Posterior cingulate gyrus (tissue), 11 donors: Measurements from ENCODE around the gene TMEM198.

Source experiments
- DNase-seq, 10 donors: peaks; one replicate each; pipeline versions ENCODE4 v3.0.0 to v3.0.0-alpha.2; 2020 to 2021; ENCODE audit warnings: mixed read lengths in 3 of 10
- intact Hi-C: fragments of 100-400 bp; cut with DNase I; formaldehyde crosslinking; loops from one replicate; pipeline ENCODE4 v1.15.1; 2023

Gene TMEM198

DNA sequence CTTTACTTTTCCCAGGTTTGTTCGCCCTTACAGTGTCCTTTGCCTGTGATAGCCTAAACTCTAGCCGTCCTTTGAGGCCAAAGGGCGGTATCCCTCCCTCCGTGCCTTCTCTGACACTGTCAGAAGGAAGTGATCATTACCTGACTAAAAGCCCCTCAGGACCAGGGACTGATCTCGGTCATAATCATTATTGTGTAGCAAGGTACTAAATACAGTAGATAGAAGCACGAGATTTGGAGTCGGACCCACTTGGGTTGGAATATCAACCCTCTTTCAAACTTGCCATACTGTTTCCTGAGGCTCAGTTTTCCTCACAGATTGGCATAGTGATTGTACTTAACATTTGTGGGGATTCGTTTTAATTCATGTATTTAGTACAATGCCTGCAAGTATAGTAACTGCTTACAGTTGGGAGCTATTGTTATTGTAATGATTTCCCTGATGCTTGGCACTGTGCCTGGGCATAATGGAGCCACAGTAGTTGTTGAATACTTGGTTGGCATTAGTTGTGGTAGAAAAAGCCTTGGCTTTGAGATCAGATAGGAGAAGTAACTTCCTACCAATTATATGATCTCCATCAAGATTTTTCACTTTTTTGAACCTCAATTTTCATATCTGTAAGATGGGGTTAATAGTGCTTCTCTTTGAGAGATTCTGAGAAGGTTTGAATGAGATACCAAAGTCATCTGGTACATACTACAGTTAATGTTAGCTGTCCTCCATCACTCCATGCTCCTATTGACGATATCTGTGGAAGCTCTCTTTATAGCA is 54.7 kb downstream of the TMEM198 start:
- peak in 1 of 10 donors; percentile 1 for DNase-seq
- intact Hi-C loops = loop anchor here (5.0 kb wide), 1 partner anchor 44 kb away; no protein-coding TSS in a partner anchor
